DOHH2 (cell line): ENCODE results near the gene ADGRL3.

ENCODE experiments used
- H3F3A ChIP-seq: fragments of 200-600 bp; sonication (generic), shearing (Covaris generic); 2 replicates; pipeline ENCODE4 v1.6.0; 2016; ENCODE audit warnings: antibody characterized with exemption, mild to moderate bottlenecking; ENCODE audit not compliant: control insufficient read depth, insufficient read depth
- H3K27ac ChIP-seq: fragments of 200-600 bp; sonication (generic); 2 replicates; pipeline ENCODE4 v1.5.1; 2014; ENCODE audit warnings: low read depth, mild to moderate bottlenecking, low read length, moderate library complexity
- H3K27me3 ChIP-seq: fragments of 200-600 bp; sonication (generic); 2 replicates; pipeline ENCODE4 v1.6.1; 2014; ENCODE audit warnings: mild to moderate bottlenecking, low read length, mixed read lengths; ENCODE audit not compliant: control insufficient read depth
- H3K36me3 ChIP-seq: fragments of 200-600 bp; sonication (generic); 2 replicates; pipeline ENCODE4 v1.6.1; 2014; ENCODE audit warnings: mild to moderate bottlenecking, low read length, moderate library complexity, mixed read lengths; ENCODE audit not compliant: control insufficient read depth
- H3K4me1 ChIP-seq: fragments of 200-600 bp; sonication (generic); 2 replicates; pipeline ENCODE4 v1.6.1; 2014; ENCODE audit warnings: mild to moderate bottlenecking, low read length, mixed read lengths; ENCODE audit not compliant: control insufficient read depth
- H3K4me2 ChIP-seq: fragments of 200-600 bp; sonication (generic); 2 replicates; pipeline ENCODE4 v1.6.0; 2014; ENCODE audit warnings: mild to moderate bottlenecking, low read length, moderate library complexity
- H3K4me3 ChIP-seq: fragments of 200-600 bp; sonication (generic); 2 replicates; pipeline ENCODE4 v1.5.1; 2014; ENCODE audit warnings: mild to moderate bottlenecking, low read length, mixed read lengths
- H3K79me2 ChIP-seq: fragments of 200-600 bp; sonication (generic); 2 replicates; pipeline ENCODE4 v1.6.1; 2014; ENCODE audit warnings: mild to moderate bottlenecking, low read length, mixed read lengths; ENCODE audit not compliant: control insufficient read depth
- H3K9me2 ChIP-seq: fragments of 200-600 bp; sonication (generic); replicated peaks from 2 replicates; pipeline ENCODE4 v1.6.1; 2014; ENCODE audit warnings: mild to moderate bottlenecking, low read length, mixed read lengths; ENCODE audit not compliant: control insufficient read depth
- H3K9me3 ChIP-seq: fragments of 200-600 bp; sonication (generic); 2 replicates; pipeline ENCODE4 v1.6.1; 2014; ENCODE audit warnings: antibody characterized with exemption, low read length, mixed read lengths; ENCODE audit not compliant: control insufficient read depth, insufficient read depth
- H4K20me1 ChIP-seq: fragments of 200-600 bp; sonication (generic); 2 replicates; pipeline ENCODE4 v1.6.0; 2014; ENCODE audit warnings: low read depth, mild to moderate bottlenecking, antibody characterized with exemption, low read length, moderate library complexity; ENCODE audit not compliant: control insufficient read depth, insufficient read depth
- CTCF ChIP-seq: fragments of 200-600 bp; sonication (generic); IDR thresholded peaks from one replicate; pipeline ENCODE4 v1.5.1; 2014; ENCODE audit warnings: antibody characterized with exemption, mild to moderate bottlenecking, low read depth, low read length; ENCODE audit not compliant: poor library complexity, severe bottlenecking
- EZH2phosphoT487 ChIP-seq: fragments of 200-600 bp; sonication (generic); IDR thresholded peaks from 2 replicates; pipeline ENCODE4 v1.6.1; 2017; ENCODE audit warnings: borderline replicate concordance, mild to moderate bottlenecking, antibody characterized with exemption, low read length, moderate library complexity, mixed read lengths

Gene ADGRL3

GRCh38 chr4:61997831-61998230 lies 797.7 kb downstream of the ADGRL3 start:
- TF ChIP-seq CTCF (no peak), EZH2phosphoT487 (no peak)
- no peaks in the 10 kb centered on the region for H3K79me2 ChIP-seq

GRCh38 chr4:62003695-62004094 lies 803.6 kb downstream of the ADGRL3 start:
- no peaks in the 10 kb centered on the region for H3K4me1 ChIP-seq
- no peaks in the 10 kb centered on the region for H3K9me2 ChIP-seq
- no peak overlapping the region for H3K4me2 ChIP-seq
- H3K27me3 ChIP-seq = no peaks in the 10 kb centered on the region
- H3K4me3 ChIP-seq = no peak overlapping the region
- no peaks in the 10 kb centered on the region for H3K9me3 ChIP-seq
- H4K20me1 ChIP-seq = no peaks in the 10 kb centered on the region
- TF ChIP-seq EZH2phosphoT487 (no peak), CTCF (no peak)
- no peaks in the 10 kb centered on the region for H3F3A ChIP-seq
- no peaks in the 10 kb centered on the region for H3K79me2 ChIP-seq
- no peak overlapping the region for H3K27ac ChIP-seq
- no peaks in the 10 kb centered on the region for H3K36me3 ChIP-seq

More at GRCh38 chr4:61997831-61998230, 797.7 kb downstream of the ADGRL3 start:
- Histone ChIP-seq H3K4me3 (no peak overlapping the region), H3K27ac (no peak overlapping the region), H3K9me3 (no peaks in the 10 kb centered on the region), H3F3A (no peaks in the 10 kb centered on the region), H4K20me1 (no peaks in the 10 kb centered on the region), H3K27me3 (no peaks in the 10 kb centered on the region), H3K4me1 (no peaks in the 10 kb centered on the region), H3K36me3 (no peaks in the 10 kb centered on the region), H3K4me2 (no peak overlapping the region), H3K9me2 (no peaks in the 10 kb centered on the region)

- TF ChIP-seq EZH2phosphoT487 (no peak), CTCF (no peak)
- Histone ChIP-seq H3K4me3 (no peak overlapping the region), H3K27me3 (no peaks in the 10 kb centered on the region), H3K36me3 (no peaks in the 10 kb centered on the region), H3K9me2 (no peaks in the 10 kb centered on the region), H3K9me3 (no peaks in the 10 kb centered on the region), H3K79me2 (no peaks in the 10 kb centered on the region), H3K27ac (no peak overlapping the region), H3F3A (no peaks in the 10 kb centered on the region), H3K4me2 (no peak overlapping the region), H3K4me1 (no peaks in the 10 kb centered on the region), H4K20me1 (no peaks in the 10 kb centered on the region)
Observed at GRCh38 chr4:62004881-62005280, 804.8 kb downstream of the ADGRL3 start.

- no peaks in the 10 kb centered on the region for H3K36me3 ChIP-seq
Observed at GRCh38 chr4:62006108-62006507, 806.0 kb downstream of the ADGRL3 start.

More at GRCh38 chr4:62006108-62006507, 806.0 kb downstream of the ADGRL3 start:
- TF ChIP-seq EZH2phosphoT487 (no peak), CTCF (no peak)
- Histone ChIP-seq H3K27ac (no peak overlapping the region), H4K20me1 (no peaks in the 10 kb centered on the region), H3K9me2 (no peaks in the 10 kb centered on the region), H3K4me1 (no peaks in the 10 kb centered on the region), H3F3A (no peaks in the 10 kb centered on the region), H3K4me2 (no peak overlapping the region), H3K4me3 (no peak overlapping the region), H3K79me2 (no peaks in the 10 kb centered on the region), H3K27me3 (no peaks in the 10 kb centered on the region), H3K9me3 (no peaks in the 10 kb centered on the region)
